Measurements from ENCODE around the gene FAM151B.

DNA sequence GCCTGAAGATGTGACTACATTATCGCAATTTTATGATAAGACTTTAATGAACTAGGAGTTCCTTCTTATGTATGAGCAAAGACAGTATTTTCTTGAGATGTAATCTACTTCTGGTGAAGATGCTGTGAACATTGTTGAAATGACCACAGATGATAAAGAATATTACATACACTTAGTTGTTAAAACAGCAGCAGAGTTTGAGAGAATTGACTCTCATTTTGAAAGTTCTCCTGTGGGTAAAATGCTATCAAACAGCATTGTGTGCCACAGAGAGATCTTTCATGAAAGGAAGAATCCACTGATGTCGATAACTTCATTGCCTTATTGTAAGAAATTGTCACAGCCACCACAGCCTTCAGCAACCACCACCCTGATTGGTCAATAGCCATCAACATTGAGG lies 8.0 kb downstream of the FAM151B start:
- TF ChIP-seq POLR2A (IDR thresholded peaks at IDR 0.05; ENCODE audit: extremely low read depth, insufficient read length) (no peak), MYC (IDR thresholded peaks at IDR 0.05; ENCODE audit: low read depth, low read length) (no peak)
- TF ChIP-seq, protein P1, sequence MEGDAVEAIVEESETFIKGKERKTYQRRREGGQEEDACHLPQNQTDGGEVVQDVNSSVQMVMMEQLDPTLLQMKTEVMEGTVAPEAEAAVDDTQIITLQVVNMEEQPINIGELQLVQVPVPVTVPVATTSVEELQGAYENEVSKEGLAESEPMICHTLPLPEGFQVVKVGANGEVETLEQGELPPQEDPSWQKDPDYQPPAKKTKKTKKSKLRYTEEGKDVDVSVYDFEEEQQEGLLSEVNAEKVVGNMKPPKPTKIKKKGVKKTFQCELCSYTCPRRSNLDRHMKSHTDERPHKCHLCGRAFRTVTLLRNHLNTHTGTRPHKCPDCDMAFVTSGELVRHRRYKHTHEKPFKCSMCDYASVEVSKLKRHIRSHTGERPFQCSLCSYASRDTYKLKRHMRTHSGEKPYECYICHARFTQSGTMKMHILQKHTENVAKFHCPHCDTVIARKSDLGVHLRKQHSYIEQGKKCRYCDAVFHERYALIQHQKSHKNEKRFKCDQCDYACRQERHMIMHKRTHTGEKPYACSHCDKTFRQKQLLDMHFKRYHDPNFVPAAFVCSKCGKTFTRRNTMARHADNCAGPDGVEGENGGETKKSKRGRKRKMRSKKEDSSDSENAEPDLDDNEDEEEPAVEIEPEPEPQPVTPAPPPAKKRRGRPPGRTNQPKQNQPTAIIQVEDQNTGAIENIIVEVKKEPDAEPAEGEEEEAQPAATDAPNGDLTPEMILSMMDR (IDR thresholded peaks at IDR 0.05; ENCODE audit: low read depth, low read length), result no peak
- TF ChIP-seq, protein P2, sequence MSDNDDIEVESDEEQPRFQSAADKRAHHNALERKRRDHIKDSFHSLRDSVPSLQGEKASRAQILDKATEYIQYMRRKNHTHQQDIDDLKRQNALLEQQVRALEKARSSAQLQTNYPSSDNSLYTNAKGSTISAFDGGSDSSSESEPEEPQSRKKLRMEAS (IDR thresholded peaks at IDR 0.05; ENCODE audit: low read depth, low read length), result no peak

All from NB4 (cell line).